DMS 273 (cell line): ENCODE measurements around the gene ISLR2.

ENCODE experiments used
- DNase-seq: peaks from one replicate; lab custom pipeline; 2025; ENCODE audit not compliant: unreplicated experiment; lab: John Stamatoyannopoulos, UW

Gene ISLR2

GRCh38 chr15:74175271-74176191 is 45.1 kb downstream of the ISLR2 start:
- DNase-seq, result no peak

- peak; percentile 32 for DNase-seq
Measured at GRCh38 chr15:74176262-74177214, 46.2 kb downstream of the ISLR2 start.

GRCh38 chr15:74178326-74179100 is 48.1 kb downstream of the ISLR2 start:
- no peak for DNase-seq

- no peak for DNase-seq
Measured at GRCh38 chr15:74179101-74179841, 48.9 kb downstream of the ISLR2 start.

- peak; percentile 25 for DNase-seq
Measured at GRCh38 chr15:74179983-74180880, 49.8 kb downstream of the ISLR2 start.

- DNase-seq, result no peak
Measured at GRCh38 chr15:74180881-74181602, 50.7 kb downstream of the ISLR2 start.

GRCh38 chr15:74182131-74182530 is 51.7 kb downstream of the ISLR2 start:
- no peak for DNase-seq

GRCh38 chr15:74184582-74185091 is 54.3 kb downstream of the ISLR2 start:
- DNase-seq, result no peak

GRCh38 chr15:74185710-74186348 is 55.4 kb downstream of the ISLR2 start:
- DNase-seq, result no peak
